RPMI8226 (cell line): ENCODE data around the gene CDYL.
"Not testable (repeated sequence)": the region's sequence is repeated elsewhere in the genome, so short reads cannot be mapped to it uniquely, and the experiment has no call there.

Experiments
- DNase-seq: peaks from one replicate; pipeline ENCODE4 v3.0.0-alpha.2; 2015

Gene CDYL

DNA sequence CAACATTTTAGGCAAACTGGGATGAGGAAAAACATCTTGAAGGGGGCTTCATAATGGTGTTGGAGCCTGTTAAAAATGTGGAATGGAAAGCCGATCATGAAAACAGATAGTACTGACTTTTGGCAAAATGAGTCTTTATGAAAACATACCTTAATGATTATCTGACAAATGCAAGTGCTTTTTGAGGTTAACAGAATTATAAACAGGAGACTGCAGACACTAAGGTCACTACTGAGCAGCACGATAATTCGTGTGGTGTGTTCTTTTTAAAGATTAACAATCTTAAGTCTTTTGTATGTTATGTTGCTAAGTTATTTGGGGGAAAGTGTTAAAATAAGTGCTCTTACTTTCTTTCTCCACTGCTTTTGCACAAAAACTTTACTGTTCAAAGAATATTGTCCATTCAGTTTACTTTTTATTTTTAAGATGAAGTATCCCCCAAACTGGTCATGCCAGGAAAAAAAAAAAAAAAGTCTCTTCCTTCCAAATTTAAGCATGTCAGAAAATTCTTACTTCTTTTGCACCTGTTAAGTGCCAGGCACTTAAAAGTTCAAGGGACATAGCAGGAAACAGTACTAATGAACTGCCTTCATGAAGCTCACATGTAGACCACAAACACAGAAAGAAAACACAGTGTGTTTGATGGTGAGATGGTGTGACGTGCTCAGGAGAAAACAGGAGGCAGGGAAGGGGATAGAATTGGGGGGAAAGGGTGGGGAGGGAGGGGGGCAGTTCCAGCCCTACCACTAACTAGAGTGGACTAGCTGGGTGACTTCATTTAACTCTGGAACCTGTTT lies 73.2 kb downstream of the CDYL start:
- no peak for DNase-seq

DNA sequence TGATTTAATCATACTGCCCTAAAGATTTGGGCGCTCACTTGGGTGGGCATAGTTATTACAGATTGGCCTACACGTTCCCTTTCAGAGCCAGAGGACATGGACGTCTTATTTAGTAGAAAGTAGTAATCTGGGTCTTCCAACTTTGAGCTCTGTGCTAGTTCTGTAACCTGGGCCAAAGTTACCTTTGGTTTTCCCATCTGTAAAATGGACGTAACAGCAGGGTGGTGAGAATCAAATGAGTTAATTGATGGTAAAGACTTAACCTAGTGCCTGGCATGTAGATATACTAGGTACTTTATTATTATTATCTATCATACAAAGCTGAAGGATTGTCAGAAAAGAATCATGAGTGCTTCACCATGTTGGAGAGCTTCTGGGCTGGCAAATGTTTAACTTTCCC lies 74.8 kb downstream of the CDYL start:
- DNase-seq: no peak

DNA sequence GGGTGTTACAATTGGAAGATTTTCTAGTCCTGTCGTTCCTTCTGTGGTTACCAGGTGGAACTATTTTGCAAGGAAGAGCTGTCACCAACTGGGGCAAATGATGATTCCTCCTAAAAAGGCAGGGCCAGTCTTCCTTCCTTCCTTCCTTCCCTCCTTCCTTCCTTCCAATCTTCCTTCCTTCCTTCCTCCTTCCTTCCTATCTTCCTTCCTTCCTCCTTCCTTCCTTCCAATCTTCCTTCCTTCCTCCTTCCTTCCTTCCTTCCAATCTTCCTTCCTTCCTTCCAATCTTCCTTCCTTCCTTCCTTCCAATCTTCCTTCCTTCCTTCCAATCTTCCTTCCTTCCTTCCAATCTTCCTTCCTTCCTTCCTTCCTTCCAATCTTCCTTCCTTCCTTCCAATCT lies 76.0 kb downstream of the CDYL start:
- not testable (repeated sequence) for DNase-seq

DNA sequence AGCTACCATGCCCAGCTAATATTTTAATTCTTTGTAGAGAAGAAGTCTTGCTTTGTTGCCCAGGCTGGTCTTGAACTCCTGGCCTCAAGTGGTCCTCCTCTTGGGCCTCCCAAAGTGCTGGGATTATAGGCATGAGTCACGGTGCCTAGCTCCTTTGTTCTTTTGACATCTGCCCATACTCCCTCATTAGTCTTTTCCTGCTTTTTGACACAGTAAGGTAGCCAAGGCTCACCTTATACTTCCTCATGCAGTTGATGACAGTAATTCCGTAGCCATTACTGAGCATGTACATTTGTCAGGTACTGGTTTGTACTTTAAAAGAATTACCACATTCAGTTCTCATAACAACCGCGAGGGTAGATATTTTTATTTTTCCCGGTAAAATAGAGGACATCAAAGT lies 76.7 kb downstream of the CDYL start:
- no peak for DNase-seq

DNA sequence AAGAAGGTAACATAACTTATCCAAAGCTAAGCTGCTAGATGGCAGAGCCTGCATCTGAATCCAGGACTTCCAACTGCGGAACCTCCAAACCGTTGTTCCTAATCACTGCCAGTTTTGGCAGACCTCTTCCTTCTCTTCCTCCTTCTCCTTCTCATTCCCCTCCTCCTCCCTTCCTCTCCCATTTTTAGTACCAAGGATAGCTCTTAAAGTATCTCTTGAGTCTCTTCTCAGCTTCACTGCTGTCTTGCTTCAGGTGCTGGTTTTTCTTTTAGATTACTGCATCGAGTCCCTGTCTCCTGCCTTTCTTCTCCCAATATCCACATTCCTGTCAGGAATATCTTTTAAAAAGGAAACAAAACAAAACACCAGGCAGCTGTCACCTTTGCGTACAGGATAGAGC lies 77.1 kb downstream of the CDYL start:
- DNase-seq: no peak

DNA sequence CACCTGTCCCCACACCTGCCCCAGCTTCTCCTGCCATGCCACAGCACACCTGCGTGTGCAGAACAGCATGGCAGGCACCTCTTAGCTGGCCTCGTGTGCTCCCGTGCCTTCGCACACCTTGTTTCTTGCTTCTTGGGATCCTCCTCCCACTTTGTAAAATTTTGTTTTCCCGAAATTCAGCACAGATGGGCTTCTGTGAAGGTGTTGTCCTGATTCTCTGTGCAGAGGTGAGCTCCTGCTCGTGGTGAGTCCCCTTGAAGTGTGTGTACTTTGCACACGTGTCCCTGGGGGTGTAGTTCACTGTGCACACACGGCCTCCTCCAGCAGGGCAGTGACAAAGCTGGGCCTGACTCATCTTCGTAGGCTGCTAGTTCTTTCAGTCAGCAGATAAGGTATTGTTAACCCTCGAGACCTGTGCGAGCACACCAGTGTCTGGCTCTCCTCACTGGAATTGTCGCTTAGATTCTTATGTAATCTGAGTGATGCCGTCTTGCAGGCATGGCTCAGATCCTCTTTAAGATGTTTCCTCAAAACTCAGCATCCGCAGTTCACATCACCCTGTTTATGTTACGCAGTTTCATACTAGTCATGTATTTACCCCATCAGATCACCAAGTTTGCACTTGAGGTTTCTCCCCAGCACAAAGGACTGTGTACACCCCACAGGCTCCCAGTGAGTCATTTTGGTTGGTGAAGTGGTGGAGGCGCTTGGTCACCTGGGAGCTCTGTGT lies 77.7 kb downstream of the CDYL start:
- DNase-seq: no peak

DNA sequence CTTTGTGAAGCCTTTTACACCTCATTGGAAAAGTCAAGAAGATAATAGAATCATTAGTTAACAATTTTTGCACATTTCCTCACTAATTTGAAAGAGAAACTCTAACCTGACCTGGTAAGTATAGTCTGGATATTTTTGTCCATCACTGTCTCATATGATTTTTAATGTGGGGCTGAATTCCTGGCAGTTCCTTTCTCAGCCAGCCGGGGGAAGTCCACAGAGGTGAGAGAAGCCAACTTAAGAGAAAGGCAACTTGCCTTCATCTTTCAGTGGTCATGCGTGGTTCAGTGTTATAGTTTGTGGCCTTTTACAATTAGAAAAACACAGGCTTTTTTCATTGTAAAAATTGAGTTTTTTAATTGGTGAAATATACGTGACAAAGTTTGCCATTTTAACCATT lies 80.6 kb downstream of the CDYL start:
- DNase-seq: no peak

DNA sequence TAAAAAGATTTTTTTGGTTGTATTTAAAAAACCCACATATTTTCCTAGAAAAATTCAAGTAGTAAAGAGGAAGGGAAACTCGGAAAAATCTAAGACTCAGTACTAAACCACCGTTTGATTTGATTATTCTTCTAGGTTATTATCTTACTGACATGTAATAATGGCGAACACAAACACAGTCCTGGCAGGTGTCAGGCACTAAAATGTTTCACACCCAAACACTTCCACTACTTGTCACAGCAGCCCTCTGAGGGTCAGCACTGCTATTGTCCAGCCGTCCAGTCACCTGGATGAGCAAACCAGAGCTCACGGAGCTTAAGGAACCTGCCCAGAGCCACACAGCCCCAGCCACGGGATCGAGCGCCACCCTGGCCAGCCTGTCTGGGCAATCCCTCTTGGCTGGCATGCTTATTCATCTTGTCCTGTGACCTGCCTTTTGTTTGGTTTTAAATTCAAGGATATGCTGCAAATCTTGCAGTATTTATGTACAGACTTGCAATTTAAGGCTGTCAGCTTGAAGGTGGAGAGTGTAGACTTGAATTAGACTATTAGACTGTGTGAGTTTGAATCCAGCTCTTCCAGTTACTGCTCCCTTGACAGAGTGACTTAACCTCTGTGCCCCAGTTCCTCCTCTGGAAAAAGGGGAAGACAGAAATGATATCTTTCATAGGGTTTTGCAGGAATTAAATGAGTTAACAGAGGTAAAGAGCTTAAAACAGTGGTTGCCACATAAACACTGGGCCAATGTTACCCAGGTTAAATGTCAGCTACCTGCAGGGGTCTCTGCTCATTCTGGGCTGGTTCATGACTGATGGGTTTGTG lies 82.2 kb downstream of the CDYL start:
- DNase-seq: no peak

DNA sequence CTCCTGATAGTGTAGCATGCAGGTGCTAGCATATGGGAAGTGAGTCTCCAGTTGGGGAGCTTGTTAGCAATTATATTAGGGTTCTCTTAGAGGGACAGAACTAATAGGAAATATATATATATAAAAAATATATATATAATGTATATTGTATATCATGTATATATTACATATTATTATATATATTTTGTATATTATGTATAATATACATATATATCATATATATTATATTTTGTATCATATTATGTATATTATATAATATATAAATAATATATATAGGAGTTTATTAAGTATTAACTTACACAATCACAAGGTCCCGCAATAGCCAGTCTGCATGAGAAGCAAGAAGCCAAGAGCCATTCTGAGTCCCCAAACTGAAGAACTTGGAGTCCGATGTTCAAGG lies 84.2 kb downstream of the CDYL start:
- no peak for DNase-seq

DNA sequence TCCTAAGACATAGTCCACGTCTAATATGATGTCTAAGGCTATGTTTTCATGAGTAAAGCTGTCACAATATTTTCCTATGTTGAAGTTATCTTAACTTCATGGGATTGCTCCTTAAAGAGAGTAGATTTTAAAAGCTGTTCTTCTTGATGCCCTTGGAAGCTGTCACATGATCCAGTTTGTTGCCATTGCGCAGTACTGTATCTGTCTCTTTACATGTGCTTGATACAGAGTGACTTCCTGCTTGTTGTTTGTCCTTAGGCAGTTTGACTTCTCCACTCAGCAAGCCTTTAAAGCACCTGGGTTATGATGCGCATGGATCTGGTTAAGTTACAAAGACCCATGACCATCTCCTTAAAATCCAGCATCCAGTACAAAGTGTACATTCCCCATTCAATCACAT lies 85.4 kb downstream of the CDYL start:
- no peak for DNase-seq

DNA sequence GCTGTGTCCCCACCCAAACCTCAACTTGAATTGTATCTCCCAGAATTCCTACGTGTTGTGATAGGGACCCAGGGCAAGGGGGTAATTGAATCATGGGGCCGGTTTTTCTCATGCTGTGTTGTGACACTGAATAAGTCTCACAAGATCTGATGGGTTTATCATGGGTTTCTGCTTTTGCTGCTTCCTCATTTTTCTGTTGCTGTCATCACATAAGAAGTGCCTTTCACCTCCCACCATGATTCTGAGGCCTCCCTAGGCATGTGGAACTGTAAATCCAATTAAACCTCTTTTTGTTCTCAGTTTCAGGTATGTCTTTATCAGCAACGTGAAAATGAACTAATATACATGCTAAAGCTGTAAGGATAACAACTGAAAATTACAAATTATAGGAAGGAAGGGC lies 88.3 kb downstream of the CDYL start:
- DNase-seq: peak; percentile 79

DNA sequence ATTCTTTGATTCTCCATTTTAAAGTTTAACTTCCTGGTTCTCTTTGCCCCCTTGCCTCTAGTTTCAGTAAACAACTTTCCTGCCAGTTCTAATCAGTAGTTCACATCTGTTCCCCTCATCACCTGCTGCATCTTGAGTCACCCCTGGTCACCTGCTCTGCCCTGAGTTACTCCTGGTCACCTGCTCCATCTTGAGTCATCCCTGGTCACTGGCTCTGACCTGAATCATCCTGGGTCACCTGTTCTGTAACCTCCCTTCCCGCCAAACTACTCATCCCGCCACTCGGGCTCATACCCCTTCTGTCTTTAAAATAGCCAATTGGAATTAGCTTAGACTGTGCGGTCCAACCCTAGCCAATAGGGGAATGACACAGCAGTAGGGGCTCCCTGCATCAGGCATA lies 88.8 kb downstream of the CDYL start:
- DNase-seq: peak; percentile 86

DNA sequence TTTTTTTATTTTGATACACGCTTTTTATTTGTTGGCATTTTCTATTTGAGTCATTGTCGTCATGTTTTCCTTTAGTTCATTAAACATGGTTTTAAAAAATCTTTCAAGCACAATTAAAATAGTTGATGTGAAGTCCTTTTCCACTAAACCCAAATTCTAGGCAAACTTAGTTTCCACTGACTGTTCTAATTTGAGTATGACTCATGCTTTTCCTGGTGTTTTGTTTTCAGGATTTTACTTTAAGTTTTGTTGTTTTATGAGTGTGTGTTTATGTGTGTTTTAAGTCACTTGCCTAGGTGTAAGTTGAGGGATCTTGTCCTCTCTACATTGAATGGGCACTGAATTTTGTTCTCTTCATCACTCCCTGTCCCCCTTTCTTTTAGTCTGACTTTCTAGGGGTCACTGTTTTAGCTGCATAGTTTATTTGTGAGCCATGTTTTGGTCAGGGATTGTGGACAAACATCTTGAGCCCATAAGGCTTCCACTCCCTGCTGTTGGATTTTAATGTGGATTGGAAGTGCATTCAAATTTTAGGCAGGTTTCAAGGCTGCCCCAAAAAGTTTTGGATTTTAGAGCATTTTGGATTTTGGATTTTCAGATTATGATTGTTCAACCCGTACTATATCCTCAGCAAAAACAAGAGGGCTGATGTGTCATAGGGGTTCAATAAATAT lies 94.8 kb downstream of the CDYL start:
- no peak for DNase-seq

DNA sequence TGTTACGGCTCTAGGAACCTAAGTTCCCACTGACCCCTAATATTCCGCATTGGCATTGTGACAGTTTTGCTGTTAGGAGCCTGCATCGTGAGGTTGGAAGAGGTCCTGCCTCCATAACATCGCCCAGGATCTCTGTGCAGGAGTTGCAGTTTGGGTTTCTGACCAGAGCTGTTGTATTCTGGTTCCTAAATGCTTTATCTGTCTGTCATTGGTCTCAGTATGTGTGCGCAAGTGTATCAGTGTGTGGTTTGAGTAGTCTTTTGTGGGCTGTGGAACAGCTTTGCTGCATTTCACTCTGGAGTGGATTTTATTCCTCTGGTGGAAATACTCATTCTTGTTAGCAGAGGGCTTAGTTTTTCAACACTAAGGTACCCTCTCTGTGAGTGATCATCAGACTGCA lies 95.6 kb downstream of the CDYL start:
- DNase-seq: no peak

DNA sequence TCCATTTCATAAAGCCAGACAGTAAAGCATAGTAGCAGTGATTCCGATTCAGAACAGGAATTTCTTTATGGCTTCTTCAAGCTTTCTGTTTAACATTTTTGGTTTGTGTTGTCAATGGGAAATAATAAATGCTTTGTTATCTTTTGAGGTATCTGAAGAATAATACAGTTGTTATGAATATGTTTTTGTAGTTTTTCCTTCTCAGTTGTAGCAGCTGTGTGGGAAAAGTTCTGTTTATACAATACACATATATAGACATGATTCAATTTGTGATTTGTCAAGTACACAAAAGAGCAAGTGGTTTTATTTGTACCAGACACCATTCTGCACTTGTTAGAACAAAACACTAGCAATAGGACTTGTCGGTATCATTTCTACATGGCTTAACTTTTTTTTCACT lies 96.6 kb downstream of the CDYL start:
- no peak for DNase-seq

DNA sequence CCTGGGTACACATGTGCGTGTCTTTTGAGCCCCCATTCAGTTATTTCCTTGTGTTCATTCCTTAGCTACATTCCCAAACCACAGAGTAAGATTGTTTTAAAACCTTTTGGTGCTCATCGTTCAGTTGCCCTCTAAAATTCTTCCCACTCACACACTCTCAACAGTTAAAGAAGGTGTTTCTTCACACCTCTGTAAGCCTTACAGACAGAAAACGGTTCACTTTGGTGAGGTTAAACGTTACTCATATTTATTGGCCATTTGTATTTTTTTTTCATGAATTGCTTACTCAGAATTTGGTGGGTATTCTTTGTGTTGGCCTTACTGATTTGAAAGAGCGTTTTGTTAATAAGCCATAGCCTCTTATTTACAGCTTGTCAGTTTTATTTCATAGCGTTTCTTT lies 97.7 kb downstream of the CDYL start:
- DNase-seq: no peak

DNA sequence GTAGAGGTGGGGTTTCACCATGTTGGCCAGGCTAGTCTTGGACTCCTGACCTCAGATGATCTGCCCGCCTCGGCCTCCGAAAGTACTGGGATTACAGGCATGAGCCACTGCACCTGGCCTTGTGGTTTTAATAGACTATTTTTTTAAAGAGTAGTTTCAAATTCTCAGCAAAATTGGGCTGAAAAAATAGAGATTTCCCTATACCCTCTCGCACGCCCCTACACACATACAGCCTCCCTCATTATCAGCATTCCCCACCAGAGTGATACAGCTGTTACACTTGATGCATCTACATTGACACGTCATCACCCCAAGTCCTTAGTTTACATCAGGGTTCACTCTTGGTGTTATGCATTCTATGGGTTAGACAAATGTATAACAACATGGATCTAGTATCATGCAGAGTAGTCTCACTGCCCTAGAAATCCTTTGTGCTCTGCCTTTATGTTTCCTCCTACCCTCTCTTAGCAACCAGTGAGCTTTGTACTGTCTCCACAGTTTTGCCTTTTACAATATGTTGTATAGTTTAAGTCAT lies 103.6 kb downstream of the CDYL start:
- DNase-seq: peak; percentile 96

DNA sequence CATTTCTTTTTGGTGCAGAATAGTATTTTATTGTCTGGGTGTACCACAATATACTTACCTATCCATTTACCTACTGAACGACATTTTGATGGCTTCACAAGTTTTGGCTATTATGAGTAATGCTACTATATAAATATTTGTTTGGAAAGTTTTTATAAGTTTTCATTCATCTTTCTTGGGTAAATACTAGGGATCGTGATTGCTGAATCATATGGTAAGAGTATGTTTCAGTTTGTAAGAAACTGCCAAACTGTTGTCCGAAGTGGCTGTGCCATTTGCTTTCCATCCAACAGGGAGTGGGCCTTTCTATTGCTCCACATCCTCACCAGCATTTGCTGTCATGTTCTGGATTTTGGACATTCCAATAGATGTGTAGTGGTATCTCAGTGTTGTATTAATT lies 104.2 kb downstream of the CDYL start:
- DNase-seq: no peak

DNA sequence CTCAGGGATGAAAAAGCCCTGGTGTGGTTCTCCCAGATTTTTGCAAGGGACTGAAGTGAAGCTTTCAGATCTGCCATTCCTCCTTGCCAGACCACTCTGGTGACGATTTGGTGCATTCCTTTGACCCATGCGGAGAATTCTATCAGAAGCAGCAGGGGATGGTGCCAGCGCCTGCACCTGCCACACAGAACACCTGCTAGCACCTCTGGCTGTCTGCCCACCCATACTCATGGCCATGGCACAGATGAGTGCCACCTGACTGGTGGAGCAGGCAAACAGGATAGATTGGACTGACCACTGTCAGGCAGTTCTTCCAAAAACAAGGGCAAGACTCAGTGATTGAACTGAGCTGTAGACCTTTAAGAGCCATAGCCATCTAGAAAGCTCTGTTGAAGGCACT lies 107.1 kb downstream of the CDYL start:
- peak; percentile 98 for DNase-seq

DNA sequence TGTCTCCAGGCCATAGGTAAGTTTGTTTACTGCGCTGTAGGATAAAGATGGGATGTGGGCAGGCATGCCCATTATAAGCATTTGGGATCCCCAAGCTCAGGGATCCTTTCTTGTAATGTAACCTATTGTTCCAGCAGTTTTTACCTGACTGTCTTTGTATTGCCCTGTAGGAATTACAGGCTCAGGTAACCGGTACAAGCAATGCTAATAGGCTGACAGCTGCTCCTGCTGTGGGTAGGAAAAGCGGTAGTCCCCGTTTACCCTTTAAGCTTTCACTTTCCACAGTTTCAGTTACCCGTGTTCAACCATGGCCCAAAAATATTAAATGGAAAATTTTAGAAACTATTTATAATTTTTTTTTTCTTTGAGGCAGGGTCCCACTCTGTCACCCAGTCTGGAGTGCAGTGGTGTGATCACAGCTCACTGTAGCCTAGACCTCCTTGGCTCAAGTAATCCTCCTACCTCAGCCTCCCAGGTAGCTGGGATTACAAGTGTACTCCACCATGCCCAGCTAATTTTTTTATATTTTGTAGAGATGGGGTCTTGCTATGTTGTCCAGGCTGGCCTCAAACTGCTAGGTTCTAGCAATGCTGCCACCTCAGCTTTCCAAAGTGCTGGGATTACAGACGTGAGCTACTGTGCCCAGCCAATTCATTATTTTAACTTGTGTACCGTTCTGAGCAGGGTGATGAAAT lies 108.6 kb downstream of the CDYL start:
- peak; percentile 64 for DNase-seq

DNA sequence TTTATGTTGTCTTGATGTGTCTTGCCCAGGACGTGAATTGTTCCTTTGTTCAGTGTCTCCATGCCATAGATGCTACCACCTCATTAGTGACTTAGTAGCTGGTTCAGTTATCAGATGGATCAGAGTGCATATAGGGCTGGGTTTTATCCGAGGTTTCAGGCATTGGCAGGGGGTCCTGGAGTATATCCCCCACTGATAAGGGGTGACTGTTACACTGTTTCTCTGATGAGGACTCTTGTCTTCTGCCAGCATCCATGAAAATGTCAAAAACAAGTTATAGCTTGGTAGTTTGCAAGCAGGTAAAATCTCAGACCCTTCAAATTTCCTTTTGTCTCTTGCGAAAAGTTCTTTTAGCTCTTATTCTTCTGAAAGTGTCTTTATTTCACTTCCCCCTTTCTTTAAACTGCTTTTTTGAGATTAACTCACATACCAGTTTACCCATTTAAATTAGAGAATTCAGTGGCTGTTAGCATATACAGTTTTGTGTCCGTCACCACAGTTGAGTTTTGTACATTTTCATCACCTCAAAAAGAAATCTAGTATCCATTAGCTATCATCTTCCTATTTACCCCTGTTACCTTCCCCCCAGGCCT lies 109.2 kb downstream of the CDYL start:
- no peak for DNase-seq

DNA sequence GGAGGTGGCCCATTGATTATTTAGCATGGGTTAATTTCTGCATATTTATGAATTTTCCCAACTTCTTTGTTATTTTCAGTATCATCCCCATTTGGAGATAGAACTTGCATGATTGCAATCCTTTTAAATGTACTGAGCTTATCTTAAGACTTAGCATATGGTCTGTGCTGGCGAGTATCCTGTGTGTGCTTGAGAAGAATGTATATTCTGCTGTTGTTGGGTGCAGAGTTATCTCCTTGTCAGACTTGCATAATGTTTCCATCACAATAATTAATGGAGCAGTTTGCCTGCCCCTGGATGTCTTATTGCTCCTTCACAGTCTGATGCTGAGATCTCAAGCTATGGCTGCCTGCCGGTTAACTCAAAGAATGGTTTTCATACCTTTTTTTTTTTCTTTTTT lies 112.6 kb downstream of the CDYL start:
- no peak for DNase-seq
